CD4-positive, CD25-positive, alpha-beta regulatory T cell (primary cell): ENCODE data around the gene SLC25A21. TPM values are rescaled to one million over a fixed set of nuclear protein-coding genes. Genes with fewer than 3 reads are reported as not detected.

ENCODE experiments used
- ATAC-seq, 2 donors: fragments of 150-1000 bp; cut with Tn5 transposase; one replicate each; pipeline ENCODE4 v1.10.0; 2021; ENCODE audit warnings: low read depth in 2 of 2, moderate number of reproducible peaks in 2 of 2, moderate library complexity in 1 of 2
- DNase-seq, 3 donors: peaks; one replicate each; pipeline versions ENCODE4 v3.0.0 to v3.0.0-alpha.2; 2012 to 2022; ENCODE audit warnings: mixed read lengths in 1 of 3
- H3K27ac ChIP-seq: one replicate; pipeline ENCODE4 v1.7.0; 2013; ENCODE audit warnings: mild to moderate bottlenecking, low read length; ENCODE audit not compliant: insufficient read depth, poor library complexity, severe bottlenecking
- H3K27me3 ChIP-seq: one replicate; pipeline ENCODE4 v1.7.0; 2013; ENCODE audit warnings: low read length; ENCODE audit not compliant: control insufficient read depth, insufficient read depth
- H3K36me3 ChIP-seq: one replicate; pipeline ENCODE4 v1.7.0; 2013; ENCODE audit warnings: mild to moderate bottlenecking, low read length, moderate library complexity; ENCODE audit not compliant: control insufficient read depth, insufficient read depth
- H3K4me1 ChIP-seq: 2 replicates; pipeline ENCODE4 v1.7.0; 2013; ENCODE audit warnings: mild to moderate bottlenecking, low read length; ENCODE audit not compliant: insufficient read depth, control insufficient read depth, poor library complexity, severe bottlenecking
- H3K4me3 ChIP-seq: one replicate; pipeline ENCODE4 v1.7.0; 2013; ENCODE audit warnings: low read depth, mild to moderate bottlenecking, low read length, moderate library complexity
- H3K9me3 ChIP-seq, 2 experiments: 1 replicate in 1 of 2; 2 replicates in 1 of 2; pipeline ENCODE4 v1.7.0; 2013; ENCODE audit warnings: low read length in 2 of 2, mild to moderate bottlenecking in 1 of 2, moderate library complexity in 1 of 2; ENCODE audit not compliant: control insufficient read depth in 2 of 2
- H3K27ac Mint-ChIP-seq, 3 donors: one replicate each; pipeline ENCODE4 v1.8.0; 2020 to 2022; ENCODE audit warnings: mild to moderate bottlenecking in 3 of 3, mixed read lengths in 3 of 3, moderate library complexity in 2 of 3
- H3K27me3 Mint-ChIP-seq: one replicate; pipeline ENCODE4 v1.8.0; 2022; ENCODE audit warnings: mild to moderate bottlenecking, mixed read lengths
- H3K36me3 Mint-ChIP-seq: one replicate; pipeline ENCODE4 v1.8.0; 2020; ENCODE audit warnings: mixed read lengths
- H3K4me1 Mint-ChIP-seq, 4 donors: one replicate each; pipeline ENCODE4 v1.8.0; 2020 to 2022; ENCODE audit warnings: mixed read lengths in 4 of 4, mild to moderate bottlenecking in 1 of 4
- H3K4me3 Mint-ChIP-seq, 4 donors: one replicate each; pipeline ENCODE4 v1.8.0; 2020 to 2022; ENCODE audit warnings: mild to moderate bottlenecking in 4 of 4, mixed read lengths in 4 of 4, moderate library complexity in 3 of 4
- H3K9me3 Mint-ChIP-seq, 7 donors: one replicate each; pipeline ENCODE4 v1.8.0; 2020 to 2022; ENCODE audit warnings: mixed read lengths in 7 of 7, mild to moderate bottlenecking in 3 of 7, moderate library complexity in 2 of 7
- polyA plus RNA-seq, 4 donors: library from polyadenylated mRNA; unstranded; fragments of 300-500 nt; fragmentation: Illumina TruSeq; gene quantifications; one replicate each; pipeline ENCODE4 v1.2.3, GENCODE V29; 2021
- total RNA-seq: library from RNA; stranded (reverse); gene quantifications from one replicate; pipeline ENCODE4 v1.2.3, GENCODE V29; 2022

SLC25A21 gene
- total and polyA plus RNA-seq, 5 donors from 2014 or later, result not detected

DNA sequence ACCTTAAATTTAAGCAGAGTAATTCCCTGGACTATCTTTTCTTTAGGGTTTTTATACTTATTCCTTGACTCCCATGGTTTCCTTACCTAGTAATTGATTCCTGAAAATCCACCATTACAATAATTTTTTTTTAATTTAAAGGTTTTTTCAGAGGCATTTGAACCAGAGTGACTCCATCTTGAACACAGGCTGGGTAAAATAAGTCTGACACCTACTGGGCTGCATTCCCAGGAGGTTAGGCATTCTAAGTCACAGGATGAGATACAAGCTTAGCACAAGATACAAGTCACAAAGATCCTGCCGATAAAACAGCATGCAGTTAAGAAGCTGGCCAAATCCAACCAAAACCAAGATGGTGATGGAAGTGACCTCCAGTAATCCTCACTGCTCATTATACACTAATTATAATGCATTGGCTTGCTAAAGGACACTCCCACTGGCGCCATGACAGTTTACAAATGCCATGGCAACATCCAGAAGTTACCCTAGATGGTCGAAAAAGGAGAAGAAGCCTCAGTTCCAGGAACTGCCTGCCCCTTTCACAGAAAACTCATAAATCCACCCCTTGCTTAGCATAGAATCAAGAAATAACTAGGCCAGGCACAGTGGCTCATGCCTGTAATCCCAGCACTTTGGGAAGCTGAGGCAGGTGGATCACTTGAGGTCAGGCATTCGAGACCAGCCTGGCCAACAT, 53.6 kb downstream of the SLC25A21 start:
- Mint-ChIP-seq H3K9me3 (peaks cover 0 to 5% (median 4%) of the 10 kb centered on the region in 7 donors), H3K27me3 (no peaks in the 10 kb centered on the region), H3K4me3 (no peak overlapping the region), H3K36me3 (no peaks in the 10 kb centered on the region), H3K27ac (no peak overlapping the region), H3K4me1 (no peaks in the 10 kb centered on the region)
- no peaks in the 10 kb centered on the region for H3K9me3 ChIP-seq
- DNase-seq, result no peak
- H3K27ac ChIP-seq, result no peak overlapping the region
- no peaks in the 10 kb centered on the region for H3K27me3 ChIP-seq
- no peaks in the 10 kb centered on the region for H3K36me3 ChIP-seq
- no peaks in the 10 kb centered on the region for H3K4me1 ChIP-seq
- H3K4me3 ChIP-seq, result no peak overlapping the region
- no peak for ATAC-seq

DNA sequence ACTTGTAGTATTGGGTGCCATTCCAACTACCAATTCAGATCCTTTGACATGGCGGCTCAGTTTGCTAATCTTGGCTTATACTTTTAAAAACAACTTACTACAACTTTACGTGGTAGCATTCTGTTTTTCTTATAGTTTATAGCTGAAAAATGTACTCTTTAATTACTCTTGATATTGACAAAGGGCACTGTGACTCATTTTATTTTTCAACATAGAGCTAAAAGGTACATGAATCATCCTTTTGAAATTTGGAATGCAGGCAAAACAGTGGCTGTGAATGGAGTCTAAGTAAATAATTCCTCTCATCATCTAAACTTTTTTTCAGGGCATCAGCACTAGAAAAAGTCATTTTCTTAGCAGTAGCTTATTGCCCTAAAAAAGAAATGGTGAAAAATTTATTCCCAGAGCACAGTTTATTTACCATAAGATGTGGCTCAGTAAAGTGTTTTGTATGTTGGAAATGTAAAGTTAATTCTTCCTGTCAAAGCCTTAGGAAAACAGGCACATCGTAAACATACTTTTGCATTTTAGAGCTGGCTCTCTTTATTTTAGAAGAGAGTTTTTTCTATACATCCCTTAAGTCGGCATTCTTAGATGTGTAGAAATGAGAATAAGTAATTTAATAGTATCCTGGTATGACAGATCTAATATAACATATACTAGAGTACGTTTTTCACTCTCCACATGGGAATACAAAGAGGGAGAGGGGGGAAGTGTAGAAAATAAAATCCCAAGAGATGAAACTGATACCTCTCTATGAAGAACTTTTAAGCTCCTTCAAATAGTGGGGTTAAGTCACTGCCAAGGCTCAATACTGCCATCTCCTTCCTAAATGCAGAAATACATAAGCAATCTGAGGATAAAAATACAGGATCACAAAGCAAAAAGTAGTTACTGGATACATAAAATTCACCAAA, 55.2 kb downstream of the SLC25A21 start:
- Histone ChIP-seq H3K4me1 (no peaks in the 10 kb centered on the region), H3K4me3 (no peak overlapping the region), H3K36me3 (no peaks in the 10 kb centered on the region), H3K27ac (no peak overlapping the region), H3K9me3 (no peaks in the 10 kb centered on the region), H3K27me3 (no peaks in the 10 kb centered on the region)
- Mint-ChIP-seq H3K27me3 (no peaks in the 10 kb centered on the region), H3K36me3 (no peaks in the 10 kb centered on the region), H3K4me1 (no peaks in the 10 kb centered on the region), H3K4me3 (no peak overlapping the region), H3K9me3 (peaks cover 0 to 6% (median 4%) of the 10 kb centered on the region in 7 donors), H3K27ac (no peak overlapping the region)
- DNase-seq (no peak), ATAC-seq (no peak)

DNA sequence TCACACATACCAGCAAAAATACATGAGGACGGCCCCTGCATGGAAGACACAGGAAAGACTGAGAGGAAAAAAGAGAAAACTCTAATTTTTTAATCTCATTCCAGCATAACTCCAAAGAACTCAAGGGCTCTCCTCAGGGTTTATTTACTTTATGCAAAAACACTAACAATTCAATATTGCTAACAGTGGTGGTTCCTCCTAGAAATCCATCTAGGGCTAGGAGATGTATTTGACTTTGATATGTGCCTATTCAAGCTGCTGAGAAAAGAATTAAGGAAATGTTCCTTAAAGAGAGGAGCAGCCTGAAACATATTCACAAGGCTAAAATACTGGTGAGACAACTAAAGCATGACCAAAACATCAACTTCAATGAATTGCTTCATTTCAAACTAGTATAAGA, 57.0 kb downstream of the SLC25A21 start:
- H3K36me3 Mint-ChIP-seq, result no peaks in the 10 kb centered on the region
- DNase-seq, result no peak

DNA sequence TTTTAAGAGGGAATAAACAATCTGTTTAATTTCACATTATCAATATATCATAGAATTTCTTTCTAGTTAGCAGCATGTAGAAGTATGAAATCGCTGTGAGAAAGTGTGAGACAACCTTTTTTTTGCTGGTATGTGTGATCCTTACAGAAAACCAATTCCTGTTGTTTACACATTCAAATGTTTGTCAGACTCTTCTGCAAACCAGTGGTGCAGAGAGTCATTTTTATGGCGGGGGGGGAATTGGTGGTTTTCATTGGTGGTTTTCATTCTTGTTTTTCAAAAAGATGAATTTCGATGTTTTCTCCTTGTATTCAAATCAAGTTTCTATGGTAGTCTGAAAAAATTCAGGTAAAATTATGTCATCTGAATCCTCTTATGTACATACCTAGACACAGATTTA, 57.8 kb downstream of the SLC25A21 start:
- no peaks in the 10 kb centered on the region for H3K27me3 Mint-ChIP-seq
- no peak for DNase-seq
- no peaks in the 10 kb centered on the region for H3K36me3 Mint-ChIP-seq

More for the DNA sequence above, 57.0 kb downstream of the SLC25A21 start:
- Histone ChIP-seq H3K4me3 (no peak overlapping the region), H3K27me3 (no peaks in the 10 kb centered on the region), H3K36me3 (no peaks in the 10 kb centered on the region), H3K27ac (no peak overlapping the region), H3K4me1 (no peaks in the 10 kb centered on the region), H3K9me3 (no peaks in the 10 kb centered on the region)
- Mint-ChIP-seq H3K27ac (peak overlapping the region in 1 of 3 donors; percentile 38), H3K9me3 (peaks cover 0 to 5% (median 4%) of the 10 kb centered on the region in 7 donors), H3K27me3 (no peaks in the 10 kb centered on the region), H3K4me3 (no peak overlapping the region), H3K4me1 (no peaks in the 10 kb centered on the region)
- no peak for ATAC-seq

DNA sequence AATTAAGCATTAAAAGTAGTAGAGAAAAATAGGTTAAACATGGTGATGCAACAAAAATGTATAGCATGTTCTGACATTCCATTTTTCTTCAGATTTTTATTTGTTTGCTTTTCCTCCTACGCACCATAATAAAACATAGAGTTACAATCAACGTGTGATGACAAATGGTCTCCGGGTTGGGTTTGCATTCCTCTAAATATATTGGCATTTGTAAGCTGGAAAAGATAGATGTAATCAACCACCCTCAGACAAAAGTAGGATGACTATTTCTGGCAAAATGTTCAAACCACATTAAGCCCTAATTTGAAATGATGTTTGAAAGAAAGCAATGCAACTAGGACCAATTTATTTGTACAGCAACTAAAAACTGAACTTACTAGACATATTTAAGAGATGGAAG, 58.4 kb downstream of the SLC25A21 start:
- Histone ChIP-seq H3K27me3 (no peaks in the 10 kb centered on the region), H3K4me1 (no peaks in the 10 kb centered on the region), H3K9me3 (no peaks in the 10 kb centered on the region), H3K4me3 (no peak overlapping the region), H3K27ac (no peak overlapping the region), H3K36me3 (no peaks in the 10 kb centered on the region)
- no peaks in the 10 kb centered on the region for H3K36me3 Mint-ChIP-seq
- H3K27ac Mint-ChIP-seq, result no peak overlapping the region
- ATAC-seq (no peak), DNase-seq (no peak)
- H3K4me3 Mint-ChIP-seq, result no peak overlapping the region
- no peaks in the 10 kb centered on the region for H3K4me1 Mint-ChIP-seq
- H3K27me3 Mint-ChIP-seq, result no peaks in the 10 kb centered on the region
- H3K9me3 Mint-ChIP-seq, result peaks cover 0 to 10% (median 5%) of the 10 kb centered on the region in 7 donors

More for the DNA sequence above, 57.8 kb downstream of the SLC25A21 start:
- Mint-ChIP-seq H3K4me3 (no peak overlapping the region), H3K9me3 (peaks cover 0 to 5% (median 4%) of the 10 kb centered on the region in 7 donors), H3K27ac (no peak overlapping the region), H3K4me1 (no peaks in the 10 kb centered on the region)
- no peaks in the 10 kb centered on the region for H3K4me1 ChIP-seq
- no peaks in the 10 kb centered on the region for H3K9me3 ChIP-seq
- no peaks in the 10 kb centered on the region for H3K27me3 ChIP-seq
- H3K27ac ChIP-seq, result no peak overlapping the region
- no peaks in the 10 kb centered on the region for H3K36me3 ChIP-seq
- ATAC-seq, result no peak
- H3K4me3 ChIP-seq, result no peak overlapping the region

DNA sequence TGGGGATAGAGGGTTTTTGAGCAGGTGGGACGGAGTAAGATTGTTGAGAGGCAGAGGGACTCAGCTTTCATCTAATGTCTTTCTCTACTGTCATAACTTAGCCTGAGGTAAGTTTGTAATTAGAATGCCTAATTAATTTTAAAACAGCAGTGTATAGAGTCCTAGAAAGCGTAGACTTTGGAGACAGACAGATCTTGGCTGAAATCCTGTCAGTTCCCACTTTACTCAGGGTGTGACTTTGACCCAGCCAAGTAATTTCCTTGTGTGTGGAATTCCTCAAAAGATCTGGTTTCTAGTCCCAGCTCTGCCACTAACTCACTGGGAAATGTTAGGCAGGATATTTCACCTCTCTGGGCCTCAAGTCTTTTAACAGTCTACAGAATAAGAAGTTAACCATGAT, 74.3 kb downstream of the SLC25A21 start:
- H3K27me3 Mint-ChIP-seq, result no peaks in the 10 kb centered on the region
- no peak for ATAC-seq
- Histone ChIP-seq H3K27ac (no peak overlapping the region), H3K4me3 (no peak overlapping the region), H3K9me3 (no peaks in the 10 kb centered on the region), H3K4me1 (no peaks in the 10 kb centered on the region), H3K27me3 (no peaks in the 10 kb centered on the region), H3K36me3 (no peaks in the 10 kb centered on the region)
- H3K4me1 Mint-ChIP-seq, result no peaks in the 10 kb centered on the region
- no peak for DNase-seq
- H3K27ac Mint-ChIP-seq, result no peak overlapping the region
- H3K9me3 Mint-ChIP-seq, result peaks cover 0 to 7% (median 0%) of the 10 kb centered on the region in 7 donors
- no peak overlapping the region for H3K4me3 Mint-ChIP-seq
- H3K36me3 Mint-ChIP-seq, result no peaks in the 10 kb centered on the region

DNA sequence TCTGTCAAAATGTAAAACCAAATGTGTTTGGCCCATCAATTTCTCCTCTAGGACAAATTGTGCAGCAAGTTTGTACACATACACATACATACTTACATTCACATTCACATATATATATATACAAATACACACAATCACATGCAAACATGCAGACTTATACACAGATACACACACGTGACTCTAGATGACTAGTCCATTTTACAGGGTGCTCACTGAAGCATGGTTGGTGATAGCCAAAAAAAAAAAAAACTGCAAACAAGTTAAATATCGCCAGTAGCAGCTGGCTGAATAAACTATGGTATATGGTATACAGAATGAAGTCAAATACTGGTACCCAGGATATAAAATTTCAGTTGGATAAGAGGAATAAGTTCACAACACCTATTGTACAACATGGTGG, 77.9 kb downstream of the SLC25A21 start:
- no peak for ATAC-seq
- no peaks in the 10 kb centered on the region for H3K36me3 Mint-ChIP-seq
- no peak overlapping the region for H3K4me3 Mint-ChIP-seq
- no peak overlapping the region for H3K4me3 ChIP-seq
- H3K9me3 ChIP-seq, result no peaks in the 10 kb centered on the region
- H3K4me1 Mint-ChIP-seq, result no peaks in the 10 kb centered on the region
- no peak for DNase-seq
- H3K36me3 ChIP-seq, result no peaks in the 10 kb centered on the region
- H3K4me1 ChIP-seq, result no peaks in the 10 kb centered on the region
- no peak overlapping the region for H3K27ac Mint-ChIP-seq
- H3K9me3 Mint-ChIP-seq, result peaks cover 0 to 6% (median 0%) of the 10 kb centered on the region in 7 donors
- H3K27me3 ChIP-seq, result no peaks in the 10 kb centered on the region
- no peaks in the 10 kb centered on the region for H3K27me3 Mint-ChIP-seq
- H3K27ac ChIP-seq, result no peak overlapping the region
